PC-3 (cell line): Measurements from ENCODE around the gene DCTN5. TPM values are rescaled to one million over a fixed set of nuclear protein-coding genes. Genes with fewer than 3 reads are reported as not detected.
A peak's percentile ranks its signal among the peaks of the same experiment; 100 is the strongest.

Source experiments
- ATAC-seq: fragments of 200-7000 bp; cut with Tn5 transposase; 2 replicates; pipeline ENCODE4 v1.9.1; 2020; ENCODE audit warnings: mild to moderate bottlenecking, moderate library complexity
- BruUV-seq: library from RNA; stranded (reverse); fragments of 400-500 nt; replicated peaks from 2 replicates; lab custom pipeline; 2021; lab: Mats Ljungman, UMichigan
- CTCF ChIA-PET: fragments of 300-600 bp; sonication (Branson Sonifier 250); formaldehyde crosslinking; loops from one replicate; lab custom pipeline; 2022; ENCODE audit warnings: antibody characterized with exemption; lab: Charles Lee
- POLR2A ChIA-PET: fragments of 300-600 bp; sonication (Branson Sonifier 250); formaldehyde crosslinking; loops from one replicate; lab custom pipeline; 2022; ENCODE audit warnings: antibody characterized with exemption; ENCODE audit not compliant: unreplicated experiment; lab: Charles Lee
- DNase-seq: peaks from one replicate; pipeline ENCODE4 v3.0.0-alpha.2; 2015
- H2AFZ ChIP-seq: fragments of 300-600 bp; sonication (generic); 2 replicates; pipeline ENCODE4 v1.6.0; 2016; ENCODE audit warnings: antibody characterized with exemption, low read length
- H3F3A ChIP-seq: fragments of 300-600 bp; sonication (generic); one replicate; pipeline ENCODE4 v1.6.0; 2017; ENCODE audit warnings: antibody characterized with exemption, low read length, control low read depth, mild to moderate bottlenecking; ENCODE audit not compliant: unreplicated experiment
- H3K27ac ChIP-seq: fragments of 300-600 bp; sonication (generic); 2 replicates; pipeline ENCODE4 v1.5.1; 2016; ENCODE audit warnings: mild to moderate bottlenecking, low read length
- H3K27me3 ChIP-seq: fragments of 300-600 bp; sonication (generic); 2 replicates; pipeline ENCODE4 v1.6.1; 2016; ENCODE audit warnings: low read length, mixed read lengths
- H3K36me3 ChIP-seq: fragments of 300-600 bp; sonication (generic); 2 replicates; pipeline ENCODE4 v1.6.1; 2016; ENCODE audit warnings: low read depth, mixed run types, low read length, mixed read lengths
- H3K4me1 ChIP-seq: fragments of 300-600 bp; sonication (generic); 2 replicates; pipeline ENCODE4 v1.5.1; 2016; ENCODE audit warnings: low read length; ENCODE audit not compliant: insufficient read depth
- H3K4me2 ChIP-seq: fragments of 300-600 bp; sonication (generic); 2 replicates; pipeline ENCODE4 v1.6.0; 2016; ENCODE audit warnings: low read length
- H3K4me3 ChIP-seq: fragments of 300-600 bp; sonication (generic); 2 replicates; pipeline ENCODE4 v1.5.1; 2016; ENCODE audit warnings: mild to moderate bottlenecking, low read length, mixed read lengths
- H3K79me2 ChIP-seq: fragments of 300-600 bp; sonication (generic); 2 replicates; pipeline ENCODE4 v1.6.1; 2017; ENCODE audit warnings: low read length, mixed read lengths
- H3K9ac ChIP-seq: fragments of 300-600 bp; sonication (generic); 2 replicates; pipeline ENCODE4 v1.6.0; 2016; ENCODE audit warnings: mild to moderate bottlenecking, low read length
- H3K9me2 ChIP-seq: fragments of 300-600 bp; sonication (generic); replicated peaks from 2 replicates; pipeline ENCODE4 v1.6.1; 2016; ENCODE audit warnings: mixed run types, low read length, mixed read lengths
- H3K9me3 ChIP-seq: fragments of 300-600 bp; sonication (generic); 2 replicates; pipeline ENCODE4 v1.6.1; 2016; ENCODE audit warnings: low read length, mixed read lengths
- H4K20me1 ChIP-seq: fragments of 300-600 bp; sonication (generic); 2 replicates; pipeline ENCODE4 v1.6.1; 2016; ENCODE audit warnings: low read length, mixed read lengths
- CTCF ChIP-seq: fragments of 300-600 bp; sonication (generic); conservative IDR thresholded peaks from 2 replicates; pipeline ENCODE4 v1.5.1; 2017; ENCODE audit warnings: antibody characterized with exemption, low read depth, mild to moderate bottlenecking, low read length
- EZH2 ChIP-seq: fragments of 300-600 bp; sonication (generic); IDR thresholded peaks from one replicate; pipeline ENCODE4 v1.6.1; 2017; ENCODE audit warnings: antibody characterized with exemption, mild to moderate bottlenecking, low read length; ENCODE audit not compliant: unreplicated experiment
- EZH2phosphoT487 ChIP-seq: fragments of 300-600 bp; sonication (generic); IDR thresholded peaks from 2 replicates; pipeline ENCODE4 v1.6.1; 2018; ENCODE audit warnings: mild to moderate bottlenecking, antibody characterized with exemption, low read length, borderline replicate concordance
- intact Hi-C: fragments of 100-400 bp; cut with micrococcal nuclease; formaldehyde crosslinking; loops from 2 replicates; pipeline ENCODE4 v1.9.0; 2023
- total RNA-seq: library from RNA; depleted of rRNA; stranded (reverse); fragments of >200 nt; gene quantifications from 2 replicates; pipeline ENCODE4 v1.2.3, GENCODE V29; 2014

Gene DCTN5
- total RNA-seq, 1 experiment from 2014 or later = 29.1 TPM

- peak overlapping the region; percentile 91 for H3K4me3 ChIP-seq
- intact Hi-C loops = no loop called here
- peaks cover 55% of the 10 kb centered on the region for H3K79me2 ChIP-seq
- TSS peak; percentile 67 for BruUV-seq
- DNase-seq (no peak), ATAC-seq (peak; percentile 13; the same call in 1 of the 2 replicates)
- CTCF ChIA-PET = no interaction called here
- H3F3A ChIP-seq = no peaks in the 10 kb centered on the region
- peak overlapping the region; percentile 69; the same call in 1 of the 2 replicates for H2AFZ ChIP-seq
- H3K27me3 ChIP-seq = no peaks in the 10 kb centered on the region
- peaks cover 13% of the 10 kb centered on the region for H3K36me3 ChIP-seq
- TF ChIP-seq CTCF (no peak), EZH2phosphoT487 (no peak)
- H3K27ac ChIP-seq = peak overlapping the region; percentile 61
- peaks cover 3% of the 10 kb centered on the region; the same call in 1 of the 2 replicates for H3K4me1 ChIP-seq
- POLR2A ChIA-PET = no interaction called here
- peak overlapping the region; percentile 99 for H3K9ac ChIP-seq
- peak overlapping the region; percentile 98 for H3K4me2 ChIP-seq
- H3K9me2 ChIP-seq = no peaks in the 10 kb centered on the region
- peaks cover 16% of the 10 kb centered on the region; the same call in 1 of the 2 replicates for H4K20me1 ChIP-seq
- H3K9me3 ChIP-seq = no peaks in the 10 kb centered on the region
Measured at GRCh38 chr16:23595246-23595950, 45.9 kb upstream of the DCTN5 start.

- peak within 1 kb of the TSS; percentile 99 for H3K9ac ChIP-seq
- ATAC-seq = peak; percentile 99
- H4K20me1 ChIP-seq = peaks cover 16% of the 10 kb centered on the region; the same call in 1 of the 2 replicates
- peaks cover 8% of the 10 kb centered on the region for H3K36me3 ChIP-seq
- no peaks in the 10 kb centered on the region for H3F3A ChIP-seq
- no peaks in the 10 kb centered on the region for H3K9me3 ChIP-seq
- peaks cover 48% of the 10 kb centered on the region for H3K79me2 ChIP-seq
- H3K9me2 ChIP-seq = no peaks in the 10 kb centered on the region
- peak within 1 kb of the TSS; percentile 61 for H3K27ac ChIP-seq
- H2AFZ ChIP-seq = peak within 1 kb of the TSS; percentile 75
- peak; percentile 87 for DNase-seq
- H3K4me1 ChIP-seq = peaks cover 3% of the 10 kb centered on the region; the same call in 1 of the 2 replicates
- CTCF ChIA-PET = no interaction called here
- H3K4me3 ChIP-seq = peak within 1 kb of the TSS; percentile 91
- peak within 1 kb of the TSS; percentile 98 for H3K4me2 ChIP-seq
- BruUV-seq = no TSS peak
- POLR2A ChIA-PET = no interaction called here
- intact Hi-C loops = no loop called here
- TF ChIP-seq EZH2phosphoT487 (no peak), CTCF (peak; percentile 74), EZH2 (no peak)
- no peaks in the 10 kb centered on the region for H3K27me3 ChIP-seq
Measured at GRCh38 chr16:23595951-23596720, 45.1 kb upstream of the DCTN5 start, which contains the start of gene NDUFAB1. Gene NDUFAB1, minus strand, starts transcription at chr16:23596316. Its CDS starts 26 bp downstream, at chr16:23596290.
